ENCODE data around the gene ZFR. TPM values are rescaled to one million over a fixed set of nuclear protein-coding genes. Genes with fewer than 3 reads are reported as not detected.

The ZFR gene
- total RNA-seq, 1 donor from 2014 or later = 25.8 TPM

DNA sequence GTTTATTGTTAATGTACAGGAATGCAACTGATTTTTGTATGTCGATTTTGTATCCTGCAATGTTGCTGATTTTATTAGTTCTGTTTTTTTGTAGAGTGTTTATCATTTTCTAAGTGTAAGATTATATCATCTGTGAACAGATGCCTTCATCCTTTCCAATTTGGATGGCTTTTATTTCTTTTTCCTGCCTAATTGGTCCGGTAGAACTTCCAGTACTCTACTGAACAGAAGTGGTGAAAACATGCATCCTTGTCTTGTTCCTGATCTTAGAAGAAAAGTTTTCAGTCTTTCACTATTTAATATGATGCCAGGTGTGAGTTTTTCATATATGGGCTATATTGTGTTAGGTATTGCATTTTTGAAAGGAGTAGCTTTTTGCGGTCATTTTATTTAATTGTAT lies 42.5 kb upstream of the ZFR start:
- H3K4me1 ChIP-seq = peaks cover 0 to 5% of the 10 kb centered on the region in 2 donors
- H3K9me3 ChIP-seq = no peaks in the 10 kb centered on the region
- DNase-seq (ENCODE audit: low spot score in 2 of 2) = no peak
- intact Hi-C loops (cut with DNase I) = loop anchor here (10.0 kb wide), 1 partner anchor 938 kb away; no protein-coding TSS in a partner anchor
- no peaks in the 10 kb centered on the region for H3K27me3 ChIP-seq
- TF ChIP-seq, protein P1, sequence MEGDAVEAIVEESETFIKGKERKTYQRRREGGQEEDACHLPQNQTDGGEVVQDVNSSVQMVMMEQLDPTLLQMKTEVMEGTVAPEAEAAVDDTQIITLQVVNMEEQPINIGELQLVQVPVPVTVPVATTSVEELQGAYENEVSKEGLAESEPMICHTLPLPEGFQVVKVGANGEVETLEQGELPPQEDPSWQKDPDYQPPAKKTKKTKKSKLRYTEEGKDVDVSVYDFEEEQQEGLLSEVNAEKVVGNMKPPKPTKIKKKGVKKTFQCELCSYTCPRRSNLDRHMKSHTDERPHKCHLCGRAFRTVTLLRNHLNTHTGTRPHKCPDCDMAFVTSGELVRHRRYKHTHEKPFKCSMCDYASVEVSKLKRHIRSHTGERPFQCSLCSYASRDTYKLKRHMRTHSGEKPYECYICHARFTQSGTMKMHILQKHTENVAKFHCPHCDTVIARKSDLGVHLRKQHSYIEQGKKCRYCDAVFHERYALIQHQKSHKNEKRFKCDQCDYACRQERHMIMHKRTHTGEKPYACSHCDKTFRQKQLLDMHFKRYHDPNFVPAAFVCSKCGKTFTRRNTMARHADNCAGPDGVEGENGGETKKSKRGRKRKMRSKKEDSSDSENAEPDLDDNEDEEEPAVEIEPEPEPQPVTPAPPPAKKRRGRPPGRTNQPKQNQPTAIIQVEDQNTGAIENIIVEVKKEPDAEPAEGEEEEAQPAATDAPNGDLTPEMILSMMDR (IDR thresholded peaks at IDR 0.05) = no peak
- no peak overlapping the region for H3K27ac ChIP-seq
- no peak overlapping the region for H3K4me3 ChIP-seq
- H3K36me3 ChIP-seq = no peaks in the 10 kb centered on the region

DNA sequence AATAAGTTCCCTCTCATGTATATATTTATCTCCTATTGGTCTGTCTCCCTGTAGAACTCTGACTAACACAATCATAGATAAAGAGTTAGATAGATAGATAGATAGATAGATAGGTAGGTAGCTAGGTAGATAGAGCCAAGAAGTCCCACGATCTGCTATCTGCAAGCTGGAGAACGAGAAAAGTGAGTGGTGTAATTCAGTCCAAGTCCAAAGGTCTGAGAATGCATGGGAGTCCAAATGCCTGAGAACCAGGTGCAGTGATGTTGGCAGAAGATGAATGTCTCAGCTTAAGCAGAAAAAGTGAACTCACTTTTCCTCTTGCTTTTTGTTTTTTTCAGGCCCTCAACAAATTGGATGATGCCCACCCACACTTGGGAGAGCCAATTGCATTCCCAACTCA lies 37.7 kb upstream of the ZFR start:
- TF ChIP-seq, protein P1 (IDR thresholded peaks at IDR 0.05) = no peak
- intact Hi-C loops (cut with DNase I) = loop anchor here (10.0 kb wide), 1 partner anchor 943 kb away; no protein-coding TSS in a partner anchor
- no peaks in the 10 kb centered on the region for H3K36me3 ChIP-seq
- no peak for DNase-seq (ENCODE audit: low spot score in 2 of 2)
- H3K4me1 ChIP-seq = no peaks in the 10 kb centered on the region
- no peaks in the 10 kb centered on the region for H3K27me3 ChIP-seq
- no peak overlapping the region for H3K27ac ChIP-seq
- H3K9me3 ChIP-seq = no peaks in the 10 kb centered on the region
- no peak overlapping the region for H3K4me3 ChIP-seq

DNA sequence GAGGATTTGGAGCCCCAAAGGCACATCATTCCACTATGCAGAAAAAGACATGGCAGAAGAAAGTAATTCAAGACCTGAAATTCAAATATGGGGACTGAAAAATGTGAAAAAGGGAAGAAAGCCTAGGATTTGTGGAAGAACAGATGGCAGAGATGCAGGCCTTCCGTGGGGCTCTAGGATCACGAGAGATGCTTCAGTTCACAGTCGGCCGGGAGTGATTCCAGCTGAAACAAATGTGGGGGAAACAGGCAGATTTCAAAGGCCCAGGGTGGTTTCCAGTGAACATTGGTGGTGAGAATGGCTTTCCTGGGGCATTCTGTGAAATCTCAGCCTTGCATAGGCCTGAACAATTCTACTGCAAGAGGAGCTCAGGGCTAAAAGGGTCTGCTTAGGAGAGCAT lies 34.6 kb upstream of the ZFR start:
- TF ChIP-seq, protein P1 (IDR thresholded peaks at IDR 0.05) = no peak
- intact Hi-C loops (cut with DNase I) = no loop called here

DNA sequence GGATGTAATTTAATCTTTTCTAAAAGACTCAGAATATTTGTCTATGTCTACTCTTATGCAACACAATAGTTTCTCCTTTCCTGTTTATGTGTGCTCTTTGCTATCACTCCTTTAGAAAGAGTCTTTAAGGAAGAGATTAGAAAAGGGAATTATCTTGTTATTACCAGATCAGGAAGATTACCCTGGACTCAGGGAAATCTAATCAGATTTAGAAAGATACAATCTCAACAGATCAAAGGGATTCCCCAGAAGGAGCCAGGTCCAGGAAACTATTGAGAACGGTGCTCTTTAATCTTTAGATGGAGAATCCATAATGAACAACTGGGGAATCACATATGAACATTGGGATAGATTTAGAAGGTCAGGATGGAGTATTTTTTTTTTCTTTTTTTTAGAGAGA lies 32.4 kb upstream of the ZFR start:
- H3K4me3 ChIP-seq = no peak overlapping the region
- intact Hi-C loops (cut with DNase I) = no loop called here
- no peaks in the 10 kb centered on the region for H3K9me3 ChIP-seq
- no peak overlapping the region for H3K27ac ChIP-seq
- no peaks in the 10 kb centered on the region for H3K36me3 ChIP-seq
- H3K27me3 ChIP-seq = no peaks in the 10 kb centered on the region
- no peaks in the 10 kb centered on the region for H3K4me1 ChIP-seq
- TF ChIP-seq, protein P1 (IDR thresholded peaks at IDR 0.05) = no peak
- DNase-seq (ENCODE audit: low spot score in 2 of 2) = no peak

More for the DNA sequence above, 34.6 kb upstream of the ZFR start:
- Histone ChIP-seq H3K36me3 (no peaks in the 10 kb centered on the region), H3K9me3 (no peaks in the 10 kb centered on the region), H3K4me1 (no peaks in the 10 kb centered on the region), H3K4me3 (no peak overlapping the region), H3K27ac (no peak overlapping the region), H3K27me3 (no peaks in the 10 kb centered on the region)
- DNase-seq (ENCODE audit: low spot score in 2 of 2) = no peak

DNA sequence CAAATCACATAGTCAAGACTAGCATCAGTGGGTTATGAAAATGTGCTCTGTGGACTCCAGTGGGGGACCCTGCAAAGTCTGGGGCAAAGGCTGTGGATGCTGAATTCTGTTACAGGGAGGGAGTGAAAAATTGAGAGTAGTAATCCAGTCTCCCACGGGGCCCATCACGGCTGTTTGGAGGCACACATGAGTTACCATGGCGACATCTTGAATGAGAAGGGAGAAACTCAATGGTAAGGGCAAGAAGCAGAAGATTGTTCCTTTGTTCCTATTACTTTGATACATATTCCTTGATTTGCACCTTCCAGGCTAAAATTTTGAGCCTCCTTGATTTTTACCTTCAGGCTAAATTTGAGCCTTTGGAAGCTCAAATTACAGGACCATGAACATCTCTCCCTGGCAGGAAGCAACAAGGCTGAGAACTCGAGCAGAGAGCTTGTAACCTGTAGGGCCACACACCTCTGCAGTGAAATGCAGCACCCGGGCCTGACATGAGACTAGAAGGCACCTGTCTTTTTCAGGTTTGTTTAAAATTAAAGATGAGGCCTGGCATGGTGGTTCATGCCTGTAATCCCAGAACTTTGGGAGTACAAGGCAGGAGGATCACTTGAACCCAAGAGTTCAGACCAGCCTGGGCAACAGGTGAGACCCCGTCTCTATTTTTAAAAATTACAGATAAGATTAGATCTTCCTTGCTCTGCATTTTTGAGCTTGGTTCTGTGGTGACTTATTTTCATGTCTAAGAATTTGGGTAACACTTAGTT lies 31.0 kb upstream of the ZFR start:
- Histone ChIP-seq H3K27ac (no peak overlapping the region), H3K36me3 (no peaks in the 10 kb centered on the region), H3K9me3 (no peaks in the 10 kb centered on the region), H3K4me3 (no peak overlapping the region), H3K4me1 (no peaks in the 10 kb centered on the region), H3K27me3 (no peaks in the 10 kb centered on the region)
- TF ChIP-seq, protein P1 (IDR thresholded peaks at IDR 0.05) = no peak
- intact Hi-C loops (cut with DNase I) = no loop called here
- no peak for DNase-seq (ENCODE audit: low spot score in 2 of 2)
